Activated naive CD4-positive, alpha-beta T cell treated with anti-CD3 and anti-CD28 coated beads for 36 hours (primary cell): ENCODE measurements around the gene MDP1. TPM values are rescaled to one million over a fixed set of nuclear protein-coding genes. Genes with fewer than 3 reads are reported as not detected.

Experiments
- CTCF ChIA-PET: fragments of 350-600 bp; sonication (Branson Sonifier 250); formaldehyde crosslinking; loops from one replicate; lab custom pipeline; 2021; ENCODE audit warnings: antibody characterized with exemption; lab: Charles Lee
- DNase-seq: peaks from one replicate; pipeline ENCODE4 v3.0.0-alpha.2; 2020
- H3K27ac Mint-ChIP-seq: one replicate; pipeline ENCODE4 v1.8.0; 2021; ENCODE audit warnings: mild to moderate bottlenecking, mixed read lengths
- H3K27me3 Mint-ChIP-seq: one replicate; pipeline ENCODE4 v1.8.0; 2021; ENCODE audit warnings: low read depth, mixed read lengths
- H3K36me3 Mint-ChIP-seq: one replicate; pipeline ENCODE4 v1.8.0; 2021; ENCODE audit warnings: low read depth, mixed read lengths
- H3K4me1 Mint-ChIP-seq: one replicate; pipeline ENCODE4 v1.8.0; 2021; ENCODE audit warnings: low read depth, mixed read lengths
- H3K4me3 Mint-ChIP-seq: one replicate; pipeline ENCODE4 v1.8.0; 2021; ENCODE audit warnings: mild to moderate bottlenecking, moderate library complexity, mixed read lengths
- H3K9me3 Mint-ChIP-seq: one replicate; pipeline ENCODE4 v1.8.0; 2021; ENCODE audit warnings: mixed read lengths
- intact Hi-C: fragments of 100-400 bp; cut with micrococcal nuclease; formaldehyde crosslinking; loops from one replicate; pipeline ENCODE4 v1.15.1; 2023
- total RNA-seq, 2 experiments: library from RNA; stranded (reverse); gene quantifications; one replicate each; pipeline ENCODE4 v1.2.3, GENCODE V29; 2021

The MDP1 gene
- total RNA-seq, 2 experiments from 2014 or later: 10.2 to 13.6 TPM

- Mint-ChIP-seq H3K9me3 (no peaks in the 10 kb centered on the region), H3K4me1 (no peaks in the 10 kb centered on the region), H3K36me3 (peaks cover 8% of the 10 kb centered on the region), H3K27ac (no peak overlapping the region), H3K4me3 (no peak overlapping the region), H3K27me3 (no peaks in the 10 kb centered on the region)
- CTCF ChIA-PET: interaction anchor here (1.4 to 2.0 kb wide), 2 partner anchors 11 to 13 kb away, joined by 7 to 9 read pairs; partner anchors contain the start of gene RABGGTA
- intact Hi-C loops: no loop called here
- DNase-seq: no peak
These were observed 42.3 kb upstream of the MDP1 start for GRCh38 chr14:24258119-24258518.

- Mint-ChIP-seq H3K4me1 (no peaks in the 10 kb centered on the region), H3K9me3 (no peaks in the 10 kb centered on the region), H3K4me3 (no peak overlapping the region), H3K27me3 (no peaks in the 10 kb centered on the region), H3K36me3 (peaks cover 8% of the 10 kb centered on the region), H3K27ac (no peak overlapping the region)
- CTCF ChIA-PET: interaction anchor here (1.2 to 2.0 kb wide), 3 partner anchors 10 to 41 kb away, joined by 3 to 9 read pairs (median 7); partner anchors contain the start of genes MDP1 and RABGGTA
- intact Hi-C loops: no loop called here
- DNase-seq: no peak
These were observed 41.1 kb upstream of the MDP1 start for GRCh38 chr14:24256960-24257359.

DNA sequence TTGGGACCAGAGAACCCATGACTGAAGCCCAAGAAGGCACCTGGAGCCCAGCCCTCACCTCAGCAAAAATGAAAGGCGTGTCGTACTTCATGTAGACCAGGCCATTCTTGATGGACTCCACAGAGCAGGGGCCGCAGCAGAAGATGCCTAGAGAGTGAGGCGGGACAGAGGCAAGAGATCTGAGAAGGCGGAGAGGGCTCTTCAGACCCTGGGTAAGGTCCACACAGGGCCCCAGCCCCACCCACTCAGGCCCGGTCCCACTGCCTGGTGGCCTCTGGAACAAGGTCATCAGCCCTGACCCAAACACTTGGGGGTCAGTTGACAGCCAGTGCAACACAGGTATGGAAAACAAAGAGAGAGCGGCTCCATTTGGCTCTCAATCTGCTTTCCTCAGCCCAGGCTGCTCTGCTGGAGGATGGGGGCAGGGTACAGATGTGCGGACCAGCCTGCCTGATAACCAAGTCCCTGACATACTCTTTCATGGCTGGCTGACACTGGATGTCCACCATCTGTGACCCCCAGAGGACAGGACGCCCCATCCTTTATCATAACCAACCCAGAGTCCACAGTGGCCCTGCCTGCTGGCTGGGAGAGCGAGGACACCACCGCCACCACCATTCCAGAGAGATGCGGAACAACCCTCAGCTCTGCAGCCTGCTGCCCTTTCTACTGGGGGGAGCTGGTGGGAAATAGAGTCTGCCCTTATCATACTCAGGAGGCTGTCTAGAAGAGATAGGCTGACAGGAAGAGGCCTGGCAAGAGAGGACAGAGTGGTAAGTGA is 40.3 kb upstream of the MDP1 start:
- H3K27me3 Mint-ChIP-seq: no peaks in the 10 kb centered on the region
- H3K27ac Mint-ChIP-seq: no peak overlapping the region
- intact Hi-C loops: no loop called here
- peaks cover 8% of the 10 kb centered on the region for H3K36me3 Mint-ChIP-seq
- CTCF ChIA-PET: interaction anchor here (1.2 to 2.3 kb wide), 3 partner anchors 15 to 40 kb away, joined by 3 to 7 read pairs (median 7); partner anchors contain the start of genes MDP1 and RABGGTA
- no peak overlapping the region for H3K4me3 Mint-ChIP-seq
- H3K4me1 Mint-ChIP-seq: no peaks in the 10 kb centered on the region
- no peak for DNase-seq
- no peaks in the 10 kb centered on the region for H3K9me3 Mint-ChIP-seq

- CTCF ChIA-PET: interaction anchor here (2.3 kb wide), 1 partner anchor 16 kb away, joined by 7 read pairs; the partner anchor contains the start of gene RABGGTA
These were observed 39.6 kb upstream of the MDP1 start for GRCh38 chr14:24255438-24255837.

GRCh38 chr14:24254630-24255392 is 38.9 kb upstream of the MDP1 start:
- Mint-ChIP-seq H3K27ac (no peak overlapping the region), H3K4me1 (peaks cover 9% of the 10 kb centered on the region), H3K36me3 (peaks cover 8% of the 10 kb centered on the region), H3K4me3 (no peak overlapping the region), H3K9me3 (no peaks in the 10 kb centered on the region), H3K27me3 (no peaks in the 10 kb centered on the region)
- DNase-seq: no peak
- CTCF ChIA-PET: interaction anchor here (2.3 kb wide), 1 partner anchor 16 kb away, joined by 7 read pairs; the partner anchor contains the start of gene RABGGTA
- intact Hi-C loops: no loop called here

More at GRCh38 chr14:24255438-24255837, 39.6 kb upstream of the MDP1 start:
- H3K27me3 Mint-ChIP-seq: no peaks in the 10 kb centered on the region
- no peak for DNase-seq
- no peak overlapping the region for H3K4me3 Mint-ChIP-seq
- H3K36me3 Mint-ChIP-seq: peaks cover 8% of the 10 kb centered on the region
- H3K27ac Mint-ChIP-seq: no peak overlapping the region
- H3K4me1 Mint-ChIP-seq: peaks cover 5% of the 10 kb centered on the region
- intact Hi-C loops: no loop called here
- no peaks in the 10 kb centered on the region for H3K9me3 Mint-ChIP-seq

DNA sequence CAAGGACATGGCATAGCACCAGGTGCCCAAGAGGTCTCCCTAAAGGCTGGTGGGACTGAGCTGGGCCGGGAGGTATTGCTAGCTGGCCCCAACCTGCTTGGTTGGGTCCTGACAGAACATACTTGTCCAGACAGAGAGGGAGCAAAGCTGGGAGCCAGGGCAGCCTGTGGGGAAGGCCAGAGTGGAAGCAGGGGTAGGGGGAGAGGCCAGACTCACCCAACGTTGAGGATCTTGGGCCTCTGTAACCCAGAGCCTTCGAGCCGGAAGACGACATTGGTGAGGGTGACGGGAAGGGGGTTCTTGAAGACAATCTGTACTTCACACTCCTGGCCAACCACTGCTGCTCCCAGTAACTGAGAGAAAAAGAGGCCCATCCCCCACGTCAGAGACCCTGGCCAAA is 38.1 kb upstream of the MDP1 start:
- CTCF ChIA-PET: interaction anchor here (2.3 kb wide), 1 partner anchor 17 kb away, joined by 7 read pairs; the partner anchor contains the start of gene RABGGTA
- no peaks in the 10 kb centered on the region for H3K9me3 Mint-ChIP-seq
- no peak overlapping the region for H3K4me3 Mint-ChIP-seq
- no peak overlapping the region for H3K27ac Mint-ChIP-seq
- H3K36me3 Mint-ChIP-seq: peaks cover 10% of the 10 kb centered on the region
- no peaks in the 10 kb centered on the region for H3K27me3 Mint-ChIP-seq
- no peak for DNase-seq
- intact Hi-C loops: no loop called here
- H3K4me1 Mint-ChIP-seq: peaks cover 16% of the 10 kb centered on the region

- CTCF ChIA-PET: interaction anchor here (1.1 to 2.7 kb wide), 4 partner anchors 9 to 45 kb away, joined by 4 to 24 read pairs (median 8); partner anchors contain the start of genes RABGGTA and TINF2
- Mint-ChIP-seq H3K27ac (no peak overlapping the region), H3K4me1 (peaks cover 21% of the 10 kb centered on the region), H3K4me3 (no peak overlapping the region), H3K27me3 (no peaks in the 10 kb centered on the region), H3K36me3 (peaks cover 10% of the 10 kb centered on the region), H3K9me3 (no peaks in the 10 kb centered on the region)
- DNase-seq: no peak
- intact Hi-C loops: no loop called here
These were observed 36.6 kb upstream of the MDP1 start for GRCh38 chr14:24252289-24253124.

DNA sequence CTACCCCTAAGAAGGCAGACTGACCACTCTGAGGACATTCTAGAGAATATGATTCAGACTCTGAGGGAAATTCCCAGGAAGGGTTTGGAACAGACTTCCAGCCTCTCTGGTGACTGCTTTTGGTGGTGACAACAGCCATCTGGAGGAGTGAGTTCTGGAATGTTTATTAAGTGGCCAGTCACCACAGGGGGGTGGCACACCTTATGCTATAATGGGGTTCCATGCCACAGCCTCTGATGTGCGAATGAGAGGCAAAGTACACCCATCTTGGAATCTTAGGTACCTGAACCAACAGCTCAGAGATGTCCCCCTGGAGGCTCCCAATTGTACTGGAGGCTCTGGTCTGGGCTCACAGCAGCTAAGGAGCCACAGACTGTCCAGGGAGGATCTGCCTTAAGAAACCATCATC is 36.0 kb upstream of the MDP1 start:
- Mint-ChIP-seq H3K4me1 (peaks cover 25% of the 10 kb centered on the region), H3K27ac (no peak overlapping the region), H3K36me3 (peaks cover 7% of the 10 kb centered on the region), H3K27me3 (no peaks in the 10 kb centered on the region), H3K4me3 (no peak overlapping the region), H3K9me3 (no peaks in the 10 kb centered on the region)
- intact Hi-C loops: no loop called here
- CTCF ChIA-PET: interaction anchor here (2.1 to 2.7 kb wide), 3 partner anchors 9 to 46 kb away, joined by 7 to 24 read pairs (median 10); partner anchors contain the start of genes RABGGTA and TINF2
- no peak for DNase-seq

- H3K36me3 Mint-ChIP-seq: peaks cover 6% of the 10 kb centered on the region
- no peak for DNase-seq
- intact Hi-C loops: no loop called here
- peaks cover 28% of the 10 kb centered on the region for H3K4me1 Mint-ChIP-seq
- H3K27me3 Mint-ChIP-seq: no peaks in the 10 kb centered on the region
- CTCF ChIA-PET: interaction anchor here (0.6 to 2.7 kb wide), 6 partner anchors 8 to 986 kb away, joined by 3 to 24 read pairs (median 6); partner anchors contain the start of genes CIDEB, RABGGTA, TGM1 and TINF2
- no peaks in the 10 kb centered on the region for H3K9me3 Mint-ChIP-seq
- no peak overlapping the region for H3K4me3 Mint-ChIP-seq
- H3K27ac Mint-ChIP-seq: no peak overlapping the region
These were observed 34.5 kb upstream of the MDP1 start for GRCh38 chr14:24250354-24250753.

- CTCF ChIA-PET: interaction anchor here (1.0 to 9.5 kb wide), 4 partner anchors 22 to 59 kb away, joined by 3 to 310 read pairs (median 4); partner anchors contain the start of genes CIDEB, DHRS1, NOP9 and RABGGTA
- no peak for DNase-seq
- H3K9me3 Mint-ChIP-seq: no peaks in the 10 kb centered on the region
- H3K27me3 Mint-ChIP-seq: no peaks in the 10 kb centered on the region
- H3K4me1 Mint-ChIP-seq: peaks cover 28% of the 10 kb centered on the region
- peaks cover 6% of the 10 kb centered on the region for H3K36me3 Mint-ChIP-seq
- intact Hi-C loops: no loop called here
- H3K27ac Mint-ChIP-seq: no peak overlapping the region
- no peak overlapping the region for H3K4me3 Mint-ChIP-seq
These were observed 33.6 kb upstream of the MDP1 start for GRCh38 chr14:24249230-24250021.

DNA sequence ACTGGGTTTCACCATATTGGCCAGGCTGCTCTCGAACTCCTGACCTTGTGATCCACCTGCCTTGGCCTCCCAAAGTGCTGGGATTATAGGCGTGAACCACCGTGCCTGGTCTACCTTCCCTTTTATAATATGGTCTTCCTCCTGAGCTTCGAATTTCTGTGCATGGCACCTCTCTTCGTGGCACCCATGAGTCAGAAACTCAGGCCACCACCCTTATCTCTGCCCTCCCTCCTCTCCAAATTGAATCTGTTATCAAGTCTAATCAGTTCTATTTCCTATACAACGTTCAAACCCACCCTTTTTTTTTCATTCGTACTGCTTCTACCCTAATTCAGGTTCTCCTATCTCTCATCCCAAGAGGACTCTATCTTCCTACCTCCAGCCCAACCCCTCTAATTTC is 31.6 kb upstream of the MDP1 start:
- H3K27ac Mint-ChIP-seq: peak overlapping the region; percentile 33
- no peaks in the 10 kb centered on the region for H3K9me3 Mint-ChIP-seq
- peaks cover 3% of the 10 kb centered on the region for H3K36me3 Mint-ChIP-seq
- no peak overlapping the region for H3K4me3 Mint-ChIP-seq
- no peaks in the 10 kb centered on the region for H3K27me3 Mint-ChIP-seq
- CTCF ChIA-PET: interaction anchor here (0.7 to 9.5 kb wide), 14 partner anchors 18 to 184 kb away, joined by 4 to 310 read pairs (median 8); partner anchors contain the start of genes CIDEB, DHRS1, LTB4R2 and MDP1
- intact Hi-C loops: no loop called here
- H3K4me1 Mint-ChIP-seq: peaks cover 34% of the 10 kb centered on the region
- DNase-seq: no peak
